ENCODE results near the gene KCNMA1. TPM values are rescaled to one million over a fixed set of nuclear protein-coding genes. Genes with fewer than 3 reads are reported as not detected.

KCNMA1 gene
- total and polyA plus RNA-seq, 7 donors = 15.3 to 427 (median 256) TPM

DNA sequence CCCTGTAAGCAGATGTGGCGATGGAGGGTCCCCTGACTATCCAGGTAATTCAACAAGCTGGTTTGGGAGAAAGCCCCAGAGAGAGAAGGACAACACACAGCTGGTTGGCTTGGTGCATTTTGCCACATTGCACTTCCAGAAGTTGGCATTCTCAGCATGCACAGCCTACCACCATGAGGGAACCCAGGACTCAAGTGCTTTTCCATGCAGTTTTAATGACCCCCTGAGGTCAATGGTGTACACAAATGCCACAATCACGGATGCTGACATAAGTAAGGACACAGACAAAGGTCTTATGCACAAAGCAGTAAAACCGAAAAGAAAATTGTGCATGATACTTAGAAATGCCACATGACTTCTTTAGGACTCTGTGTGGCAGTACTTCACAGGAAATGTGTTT is 645.1 kb downstream of the KCNMA1 start:
- TF ChIP-seq, protein P1, sequence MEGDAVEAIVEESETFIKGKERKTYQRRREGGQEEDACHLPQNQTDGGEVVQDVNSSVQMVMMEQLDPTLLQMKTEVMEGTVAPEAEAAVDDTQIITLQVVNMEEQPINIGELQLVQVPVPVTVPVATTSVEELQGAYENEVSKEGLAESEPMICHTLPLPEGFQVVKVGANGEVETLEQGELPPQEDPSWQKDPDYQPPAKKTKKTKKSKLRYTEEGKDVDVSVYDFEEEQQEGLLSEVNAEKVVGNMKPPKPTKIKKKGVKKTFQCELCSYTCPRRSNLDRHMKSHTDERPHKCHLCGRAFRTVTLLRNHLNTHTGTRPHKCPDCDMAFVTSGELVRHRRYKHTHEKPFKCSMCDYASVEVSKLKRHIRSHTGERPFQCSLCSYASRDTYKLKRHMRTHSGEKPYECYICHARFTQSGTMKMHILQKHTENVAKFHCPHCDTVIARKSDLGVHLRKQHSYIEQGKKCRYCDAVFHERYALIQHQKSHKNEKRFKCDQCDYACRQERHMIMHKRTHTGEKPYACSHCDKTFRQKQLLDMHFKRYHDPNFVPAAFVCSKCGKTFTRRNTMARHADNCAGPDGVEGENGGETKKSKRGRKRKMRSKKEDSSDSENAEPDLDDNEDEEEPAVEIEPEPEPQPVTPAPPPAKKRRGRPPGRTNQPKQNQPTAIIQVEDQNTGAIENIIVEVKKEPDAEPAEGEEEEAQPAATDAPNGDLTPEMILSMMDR (IDR thresholded peaks at IDR 0.05) = no peak
- TF ChIP-seq POLR2A (IDR thresholded peaks at IDR 0.05) (no peak), EP300 (IDR thresholded peaks at IDR 0.05) (no peak)
- intact Hi-C loops (cut with DNase I) = no loop called here
- no peak overlapping the region for H3K4me3 ChIP-seq
- WGBS, 2 donors = 79 to 86% methylated on average over 3 of the region's 3 CpGs
- peaks cover 0 to 45% (median 38%) of the 10 kb centered on the region in 4 donors for H3K4me1 ChIP-seq
- H3K27ac ChIP-seq = no peak overlapping the region
- no peaks in the 10 kb centered on the region for H3K27me3 ChIP-seq
- H3K36me3 ChIP-seq = no peaks in the 10 kb centered on the region
- no peak for DNase-seq
- no peaks in the 10 kb centered on the region for H3K9me3 ChIP-seq

DNA sequence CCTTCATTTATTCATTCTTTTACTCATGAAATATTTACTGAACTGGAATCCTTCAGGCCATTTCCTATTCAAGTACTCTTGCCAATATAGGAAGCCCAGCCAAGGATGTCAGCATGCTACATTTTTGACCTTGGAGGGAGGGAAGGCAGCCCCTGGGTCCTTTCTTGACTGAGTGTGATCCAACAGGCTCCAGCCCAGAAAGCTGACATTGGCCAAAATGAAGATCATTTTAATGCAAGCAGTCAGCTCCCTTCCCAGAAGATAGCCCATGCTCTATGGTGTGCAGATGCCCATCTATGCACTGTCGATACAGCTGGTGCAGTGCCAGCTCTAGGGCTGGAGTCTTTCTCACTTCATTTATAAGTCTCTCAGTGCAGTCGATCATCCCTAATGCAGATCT is 646.0 kb downstream of the KCNMA1 start:
- 59 to 81% methylated on average over 2 of the region's 2 CpGs for WGBS, 2 donors
- TF ChIP-seq, protein P1 (IDR thresholded peaks at IDR 0.05) = no peak
- TF ChIP-seq POLR2A (IDR thresholded peaks at IDR 0.05) (no peak), POLR2AphosphoS5 (IDR thresholded peaks at IDR 0.05) (no peak), EP300 (IDR thresholded peaks at IDR 0.05) (no peak)
- H3K4me3 ChIP-seq = no peak overlapping the region
- no peaks in the 10 kb centered on the region for H3K36me3 ChIP-seq
- peaks cover 0 to 41% (median 37%) of the 10 kb centered on the region in 4 donors for H3K4me1 ChIP-seq
- DNase-seq = no peak
- H3K27me3 ChIP-seq = no peaks in the 10 kb centered on the region
- H3K27ac ChIP-seq = peak overlapping the region in 1 of 4 donors; percentile 2
- H3K9me3 ChIP-seq = no peaks in the 10 kb centered on the region
- intact Hi-C loops (cut with DNase I) = no loop called here

DNA sequence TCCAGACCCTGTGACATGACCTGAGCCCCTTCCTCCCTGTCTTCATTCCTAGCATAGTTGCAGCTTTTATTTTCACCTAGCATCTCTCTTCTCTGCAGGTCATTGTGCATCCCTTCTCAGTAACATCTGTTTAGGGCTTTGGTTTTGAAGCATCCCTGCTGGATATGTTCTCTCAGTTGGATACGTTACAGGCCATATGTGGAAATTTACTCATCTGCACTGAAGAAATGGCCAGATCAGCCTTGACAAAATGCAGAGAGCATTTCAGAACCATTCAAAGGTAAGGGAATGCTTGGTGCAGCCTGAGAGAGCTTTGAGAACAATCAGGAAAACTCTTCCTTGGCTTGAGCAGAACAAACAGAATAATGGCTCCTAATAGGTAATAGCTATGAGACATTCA is 647.0 kb downstream of the KCNMA1 start:
- H3K27me3 ChIP-seq = no peaks in the 10 kb centered on the region
- WGBS, 2 donors = 98 to 99% methylated on average over 1 of the region's 1 CpG

DNA sequence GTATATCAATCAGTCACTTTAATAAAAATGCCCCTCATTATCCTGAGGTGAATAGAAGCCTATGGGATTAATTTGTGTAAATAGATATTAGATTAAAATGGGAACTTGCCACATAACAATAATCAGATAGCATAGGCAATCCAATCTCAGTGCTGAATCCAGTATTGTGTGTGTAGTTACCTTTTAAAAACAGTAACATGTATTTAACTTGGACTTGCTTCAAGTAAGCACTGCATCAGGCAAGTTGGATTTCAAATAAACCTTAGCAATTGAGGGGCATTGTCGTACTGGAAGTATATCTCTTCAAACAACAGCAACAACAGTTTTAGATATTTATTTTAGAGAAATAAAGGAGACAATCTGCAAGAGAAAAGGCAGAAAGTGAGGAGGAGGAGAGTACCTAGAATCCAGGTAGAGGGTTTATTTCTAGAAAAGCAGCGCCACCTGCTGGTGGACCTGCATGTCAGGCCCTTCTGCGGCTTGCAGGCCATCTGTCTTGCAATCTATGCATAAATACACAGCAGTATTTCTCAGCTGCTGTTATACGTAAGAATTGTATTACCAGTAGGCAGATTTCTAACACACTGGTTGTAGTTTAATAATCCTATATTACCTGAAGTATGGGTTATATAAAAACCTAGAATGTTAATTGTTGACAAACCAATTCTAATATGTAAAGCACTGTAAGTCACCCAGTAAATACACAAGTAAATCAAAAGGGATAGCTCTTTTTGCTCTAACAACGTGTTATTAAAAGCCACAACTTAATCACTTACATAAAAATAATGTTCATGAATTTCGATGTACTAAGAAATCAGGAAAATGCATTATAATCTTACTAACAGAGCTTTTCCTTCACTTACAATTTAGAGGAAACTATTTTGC is 652.8 kb downstream of the KCNMA1 start:
- DNase-seq = peak; percentile 87
- TF ChIP-seq EP300 (IDR thresholded peaks at IDR 0.05) = no peak
- TF ChIP-seq POLR2A (IDR thresholded peaks at IDR 0.05) = no peak
- no peak for TF ChIP-seq POLR2AphosphoS5 (IDR thresholded peaks at IDR 0.05)
- TF ChIP-seq, protein P1 (IDR thresholded peaks at IDR 0.05) = peak; percentile 59 to 94 (median 86)
- H3K4me3 ChIP-seq = no peak overlapping the region
- intact Hi-C loops (cut with DNase I) = loop anchor here (5.0 to 10.0 kb wide), 2 partner anchors 732 to 1580 kb away; partner anchors contain the start of gene ZNF503
- no peaks in the 10 kb centered on the region for H3K27me3 ChIP-seq
- H3K4me1 ChIP-seq = peaks cover 0 to 40% (median 32%) of the 10 kb centered on the region in 4 donors
- no peaks in the 10 kb centered on the region for H3K9me3 ChIP-seq
- H3K27ac ChIP-seq = peak overlapping the region in 3 of 4 donors; percentile 26 to 37 (median 32)
- 11 to 15% methylated on average over 6 of the region's 6 CpGs for WGBS, 2 donors
- H3K36me3 ChIP-seq = no peaks in the 10 kb centered on the region

More for the DNA sequence above, 647.0 kb downstream of the KCNMA1 start:
- Histone ChIP-seq H3K27ac (peak overlapping the region in 1 of 4 donors; percentile 2), H3K36me3 (no peaks in the 10 kb centered on the region), H3K9me3 (no peaks in the 10 kb centered on the region), H3K4me1 (peaks cover 0 to 45% (median 38%) of the 10 kb centered on the region in 4 donors), H3K4me3 (no peak overlapping the region)
- no peak for DNase-seq
- no peak for TF ChIP-seq POLR2AphosphoS5 (IDR thresholded peaks at IDR 0.05)
- TF ChIP-seq EP300 (IDR thresholded peaks at IDR 0.05) = no peak
- TF ChIP-seq, protein P1 (IDR thresholded peaks at IDR 0.05) = no peak
- no peak for TF ChIP-seq POLR2A (IDR thresholded peaks at IDR 0.05)
- intact Hi-C loops (cut with DNase I) = no loop called here
